Fibroblast of lung (primary cell): ENCODE data around the gene DIO3. TPM values are rescaled to one million over a fixed set of nuclear protein-coding genes. Genes with fewer than 3 reads are reported as not detected.
A peak's percentile ranks its signal among the peaks of the same experiment; 100 is the strongest.

Experiments
- DNase-seq, 2 donors: peaks; one replicate each; pipeline versions ENCODE4 v3.0.0 to v3.0.0-alpha.2; 2010; ENCODE audit warnings: low read depth in 2 of 2
- H2AFZ ChIP-seq: 2 replicates; pipeline ENCODE4 v1.5.1; 2012; ENCODE audit warnings: low read length, control low read depth, inconsistent platforms
- H3K27ac ChIP-seq: 2 replicates; pipeline ENCODE4 v1.5.1; 2011; ENCODE audit warnings: low read length, control low read depth; ENCODE audit not compliant: insufficient read depth
- H3K27me3 ChIP-seq: 2 replicates; pipeline ENCODE4 v1.5.1; 2011; ENCODE audit warnings: mild to moderate bottlenecking, low read length; ENCODE audit not compliant: control insufficient read depth, insufficient read depth
- H3K36me3 ChIP-seq: 2 replicates; pipeline ENCODE4 v1.5.1; 2011; ENCODE audit warnings: low read length; ENCODE audit not compliant: control insufficient read depth, insufficient read depth
- H3K4me1 ChIP-seq: 2 replicates; pipeline ENCODE4 v1.5.1; 2011; ENCODE audit warnings: low read length; ENCODE audit not compliant: control insufficient read depth, insufficient read depth; ENCODE audit errors: extremely low read depth
- H3K4me2 ChIP-seq: 2 replicates; pipeline ENCODE4 v1.5.1; 2011; ENCODE audit warnings: low read length, control low read depth; ENCODE audit not compliant: insufficient read depth; ENCODE audit errors: extremely low read depth
- H3K4me3 ChIP-seq, 4 experiments: fragments of 200-600 bp in 1 of 4; sonication (generic) in 1 of 4; replicated peaks in 1 of 4; 2 replicates each; pipeline ENCODE4 v1.5.1; 2011 to 2016; ENCODE audit warnings: low read length in 4 of 4, low read depth in 3 of 4, mild to moderate bottlenecking in 3 of 4, control low read depth in 2 of 4, inconsistent platforms in 1 of 4, mixed read lengths in 1 of 4; ENCODE audit not compliant: insufficient read depth in 1 of 4; ENCODE audit errors: control extremely low read depth in 1 of 4
- H3K79me2 ChIP-seq: 2 replicates; pipeline ENCODE4 v1.5.1; 2012; ENCODE audit warnings: mild to moderate bottlenecking, low read length, inconsistent platforms; ENCODE audit not compliant: control insufficient read depth, insufficient read depth
- H3K9ac ChIP-seq: 2 replicates; pipeline ENCODE4 v1.5.1; 2011; ENCODE audit warnings: mild to moderate bottlenecking, low read length, control low read depth; ENCODE audit not compliant: insufficient read depth
- H3K9me3 ChIP-seq: 2 replicates; pipeline ENCODE4 v1.5.1; 2012; ENCODE audit warnings: low read depth, low read length; ENCODE audit not compliant: control insufficient read depth, insufficient read depth
- H4K20me1 ChIP-seq: 2 replicates; pipeline ENCODE4 v1.5.1; 2011; ENCODE audit warnings: low read length; ENCODE audit not compliant: control insufficient read depth, insufficient read depth; ENCODE audit errors: extremely low read depth
- CTCF ChIP-seq, 2 donors: IDR thresholded peaks in 1 of 2; conservative IDR thresholded peaks in 1 of 2; 1 replicate in 1 of 2; 2 replicates in 1 of 2; pipeline ENCODE4 v1.5.1; 2011 to 2012; ENCODE audit warnings: low read length in 2 of 2, control low read depth in 1 of 2, inconsistent platforms in 1 of 2, low read depth in 1 of 2, mild to moderate bottlenecking in 1 of 2
- EZH2 ChIP-seq: IDR thresholded peaks from 2 replicates; pipeline ENCODE4 v1.5.1; 2012; ENCODE audit warnings: low read length, control low read depth, mild to moderate bottlenecking; ENCODE audit errors: missing control alignments
- polyA plus RNA-seq, 2 donors: library from polyadenylated mRNA; depleted of rRNA in 1 of 2; stranded (reverse) in 1 of 2; unstranded in 1 of 2; fragments of >200 nt; gene quantifications; 2 replicates each; pipeline ENCODE4 v1.2.1, GENCODE V29; 2011 to 2012; ENCODE audit warnings: missing spikeins in 1 of 2
- total RNA-seq: library from RNA; depleted of rRNA; stranded (reverse); fragments of >200 nt; gene quantifications from 2 replicates; pipeline ENCODE4 v1.2.1, GENCODE V29; 2014

The DIO3 gene
- total and polyA plus RNA-seq, 2 donors (not counting 1 experiment from before 2014, with no cell fraction given): 0.17 TPM; not detected in 1

- Histone ChIP-seq H3K9me3 (no peaks in the 10 kb centered on the region), H3K9ac (no peak overlapping the region), H3K36me3 (no peaks in the 10 kb centered on the region), H3K79me2 (no peaks in the 10 kb centered on the region), H3K4me3 (no peak overlapping the region), H2AFZ (no peak overlapping the region), H3K4me2 (no peak overlapping the region), H3K4me1 (no peaks in the 10 kb centered on the region), H3K27me3 (no peaks in the 10 kb centered on the region), H3K27ac (no peak overlapping the region), H4K20me1 (no peaks in the 10 kb centered on the region)
- DNase-seq: no peak
- TF ChIP-seq EZH2 (no peak), CTCF (conservative IDR thresholded peaks at IDR 0.05 in 1 of 2, IDR thresholded peaks at IDR 0.05 in 1 of 2; ENCODE audit: low read depth in 1 of 2, low read length in 2 of 2) (no peak)
Observed at GRCh38 chr14:101585211-101585610, 23.9 kb downstream of the DIO3 start.

DNA sequence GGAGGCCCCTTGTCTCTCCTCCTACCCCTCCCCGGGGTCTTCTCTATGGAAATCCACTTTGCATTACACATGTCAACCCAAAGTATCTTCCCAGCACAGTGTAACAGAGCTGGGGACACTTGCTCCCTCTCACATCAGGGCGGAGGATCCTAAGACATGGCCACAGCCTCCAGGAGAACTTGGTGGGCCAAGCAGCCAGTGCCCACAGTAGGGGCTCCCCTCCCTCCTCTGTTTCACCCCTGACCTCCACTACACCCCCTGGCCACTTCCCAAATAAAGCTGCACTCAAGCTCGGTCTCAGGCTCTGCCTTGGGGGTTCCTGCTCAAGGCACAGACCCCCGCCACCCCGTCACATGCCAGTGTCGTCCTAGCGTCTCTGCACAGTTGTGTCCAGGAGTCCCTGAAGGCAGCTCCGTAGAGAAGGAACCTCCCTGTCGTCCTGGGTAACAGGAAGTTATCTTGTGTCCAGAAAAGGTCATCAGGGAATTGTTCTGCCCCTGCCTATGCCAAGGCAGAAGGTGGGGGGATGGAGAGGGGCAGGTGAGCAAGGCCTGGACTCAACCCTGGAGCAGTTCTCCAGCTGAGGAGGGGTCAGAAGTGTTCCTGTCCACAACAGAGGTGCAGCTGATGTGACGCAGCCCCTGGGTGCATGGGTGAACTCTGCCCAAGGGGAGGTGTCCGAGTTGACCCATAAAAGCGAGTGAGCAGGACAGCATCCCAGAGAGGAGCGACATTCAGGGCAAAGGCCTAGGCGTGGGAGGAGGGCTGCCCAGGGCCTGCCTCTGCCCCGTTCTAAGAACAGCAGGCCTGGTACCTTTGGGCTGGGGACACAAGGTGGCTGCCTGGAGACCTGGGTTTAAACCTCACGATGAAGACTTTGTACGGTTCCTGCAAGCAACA is 25.5 kb downstream of the DIO3 start:
- H3K9me3 ChIP-seq: no peaks in the 10 kb centered on the region
- H3K27me3 ChIP-seq: no peaks in the 10 kb centered on the region
- TF ChIP-seq EZH2 (no peak), CTCF (conservative IDR thresholded peaks at IDR 0.05 in 1 of 2, IDR thresholded peaks at IDR 0.05 in 1 of 2; ENCODE audit: low read depth in 1 of 2, low read length in 2 of 2) (no peak)
- H3K4me3 ChIP-seq: no peak overlapping the region
- no peak overlapping the region for H3K27ac ChIP-seq
- no peak for DNase-seq
- no peaks in the 10 kb centered on the region for H3K79me2 ChIP-seq
- H3K4me2 ChIP-seq: no peak overlapping the region
- H3K9ac ChIP-seq: no peak overlapping the region
- no peak overlapping the region for H2AFZ ChIP-seq
- H4K20me1 ChIP-seq: no peaks in the 10 kb centered on the region
- H3K4me1 ChIP-seq: no peaks in the 10 kb centered on the region
- no peaks in the 10 kb centered on the region for H3K36me3 ChIP-seq

- no peaks in the 10 kb centered on the region for H3K9me3 ChIP-seq
- H3K36me3 ChIP-seq: no peaks in the 10 kb centered on the region
- TF ChIP-seq EZH2: no peak
- TF ChIP-seq CTCF (conservative IDR thresholded peaks at IDR 0.05 in 1 of 2, IDR thresholded peaks at IDR 0.05 in 1 of 2; ENCODE audit: low read depth in 1 of 2, low read length in 2 of 2): no peak
- H3K9ac ChIP-seq: no peak overlapping the region
- no peaks in the 10 kb centered on the region for H3K27me3 ChIP-seq
- H4K20me1 ChIP-seq: no peaks in the 10 kb centered on the region
- H3K79me2 ChIP-seq: no peaks in the 10 kb centered on the region
- no peak overlapping the region for H3K4me2 ChIP-seq
- no peak overlapping the region for H3K27ac ChIP-seq
- no peak overlapping the region for H2AFZ ChIP-seq
- H3K4me1 ChIP-seq: no peaks in the 10 kb centered on the region
- peak in 1 of 2 donors; percentile 3 for DNase-seq
- no peak overlapping the region for H3K4me3 ChIP-seq
Observed at GRCh38 chr14:101587441-101587911, 26.2 kb downstream of the DIO3 start.
